A673 (cell line): Measurements from ENCODE around the gene TFAP2D. TPM values are rescaled to one million over a fixed set of nuclear protein-coding genes. Genes with fewer than 3 reads are reported as not detected.

Source experiments
- BruUV-seq: library from RNA; stranded (reverse); fragments of 400-500 nt; replicated peaks from 2 replicates; lab custom pipeline; 2021; lab: Mats Ljungman, UMichigan
- CTCF ChIA-PET: fragments of 300-600 bp; sonication (Branson Sonifier 250); formaldehyde crosslinking; loops from one replicate; lab custom pipeline; 2022; ENCODE audit warnings: antibody characterized with exemption; lab: Charles Lee
- POLR2A ChIA-PET: fragments of 300-600 bp; sonication (Branson Sonifier 250); formaldehyde crosslinking; loops from one replicate; lab custom pipeline; 2022; ENCODE audit warnings: antibody characterized with exemption; ENCODE audit not compliant: low non-redundant PET; lab: Charles Lee
- DNase-seq: peaks from one replicate; pipeline ENCODE4 v3.0.0-alpha.2; 2015; ENCODE audit warnings: low spot score
- H3K27ac ChIP-seq: fragments of 200-600 bp; sonication (generic); 2 replicates; pipeline ENCODE4 v1.5.1; 2016; ENCODE audit warnings: mixed run types, low read depth, mild to moderate bottlenecking, mixed read lengths, antibody characterized with exemption, low read length; ENCODE audit not compliant: poor library complexity, severe bottlenecking
- H3K27me3 ChIP-seq: fragments of 200-600 bp; sonication (generic); replicated peaks from 2 replicates; pipeline ENCODE4 v1.6.1; 2017; ENCODE audit warnings: mixed run types, low read depth, mild to moderate bottlenecking, mixed read lengths, antibody characterized with exemption, low read length; ENCODE audit not compliant: insufficient read depth, poor library complexity
- H3K36me3 ChIP-seq: fragments of 200-600 bp; sonication (generic); 2 replicates; pipeline ENCODE4 v1.6.1; 2016; ENCODE audit warnings: mixed run types, mild to moderate bottlenecking, mixed read lengths, antibody characterized with exemption, low read length; ENCODE audit not compliant: insufficient read depth, poor library complexity, severe bottlenecking
- H3K4me1 ChIP-seq: fragments of 200-600 bp; sonication (generic); 2 replicates; pipeline ENCODE4 v1.6.1; 2017; ENCODE audit warnings: mixed run types, mild to moderate bottlenecking, mixed read lengths, antibody characterized with exemption, low read length; ENCODE audit not compliant: insufficient read depth, poor library complexity, severe bottlenecking
- H3K4me3 ChIP-seq: fragments of 200-600 bp; sonication (generic); 2 replicates; pipeline ENCODE4 v1.5.1; 2016; ENCODE audit warnings: low read depth, mixed run types, mild to moderate bottlenecking, mixed read lengths, low read length; ENCODE audit not compliant: poor library complexity, severe bottlenecking
- H3K9me3 ChIP-seq: fragments of 200-600 bp; sonication (generic); 2 replicates; pipeline ENCODE4 v1.6.1; 2016; ENCODE audit warnings: mixed run types, low read depth, mild to moderate bottlenecking, mixed read lengths, antibody characterized with exemption, low read length; ENCODE audit not compliant: poor library complexity, severe bottlenecking
- CTCF ChIP-seq: fragments of 300-800, 200-600 bp; sonication (generic); conservative IDR thresholded peaks from 2 replicates; pipeline ENCODE4 v1.5.1; 2017; ENCODE audit warnings: low read depth, mild to moderate bottlenecking, antibody characterized with exemption, low read length, moderate library complexity, mixed read lengths
- EZH2 ChIP-seq: fragments of 200-600 bp; sonication (generic); IDR thresholded peaks from 2 replicates; pipeline ENCODE4 v1.6.1; 2017; ENCODE audit warnings: borderline replicate concordance, low read depth, mild to moderate bottlenecking, mixed read lengths, antibody characterized with exemption, low read length; ENCODE audit not compliant: poor library complexity, severe bottlenecking
- intact Hi-C: fragments of 100-400 bp; cut with micrococcal nuclease; formaldehyde crosslinking; loops from one replicate; pipeline ENCODE4 v1.10.0; 2022; ENCODE audit not compliant: unreplicated experiment
- total RNA-seq: library from RNA; stranded (reverse); gene quantifications from 2 replicates; pipeline ENCODE4 v1.2.3, GENCODE V29; 2021

TFAP2D gene
- total RNA-seq, 1 experiment from 2014 or later = not detected

GRCh38 chr6:50681213-50681824 lies 32.0 kb upstream of the TFAP2D start:
- H3K9me3 ChIP-seq = no peaks in the 10 kb centered on the region
- no TSS peak for BruUV-seq
- H3K36me3 ChIP-seq = no peaks in the 10 kb centered on the region
- peaks cover 47% of the 10 kb centered on the region for H3K27me3 ChIP-seq
- TF ChIP-seq CTCF (no peak), EZH2 (no peak)
- no peaks in the 10 kb centered on the region for H3K4me1 ChIP-seq
- ChIA-PET CTCF (no interaction called here), POLR2A (no interaction called here)
- intact Hi-C loops = no loop called here
- DNase-seq = no peak
- H3K27ac ChIP-seq = no peak overlapping the region
- H3K4me3 ChIP-seq = no peak overlapping the region

GRCh38 chr6:50689210-50689609 lies 24.1 kb upstream of the TFAP2D start:
- ChIA-PET CTCF (no interaction called here), POLR2A (no interaction called here)
- peaks cover 48% of the 10 kb centered on the region for H3K27me3 ChIP-seq
- TF ChIP-seq EZH2 (no peak), CTCF (no peak)
- no TSS peak for BruUV-seq
- no peak for DNase-seq
- H3K27ac ChIP-seq = no peak overlapping the region
- no peaks in the 10 kb centered on the region for H3K4me1 ChIP-seq
- no peak overlapping the region for H3K4me3 ChIP-seq
- H3K36me3 ChIP-seq = no peaks in the 10 kb centered on the region
- intact Hi-C loops = no loop called here
- H3K9me3 ChIP-seq = no peaks in the 10 kb centered on the region

- intact Hi-C loops = no loop called here
- DNase-seq = no peak
- H3K9me3 ChIP-seq = no peaks in the 10 kb centered on the region
- BruUV-seq = no TSS peak
- H3K27ac ChIP-seq = no peak overlapping the region
- peaks cover 58% of the 10 kb centered on the region for H3K27me3 ChIP-seq
- H3K36me3 ChIP-seq = no peaks in the 10 kb centered on the region
- POLR2A ChIA-PET = interaction anchor here (0.6 kb wide), 1 partner anchor 182 kb away, joined by 4 read pairs; no protein-coding TSS in a partner anchor
- TF ChIP-seq EZH2 (no peak), CTCF (no peak)
- no peaks in the 10 kb centered on the region for H3K4me1 ChIP-seq
- H3K4me3 ChIP-seq = no peak overlapping the region
- CTCF ChIA-PET = interaction anchor here (0.5 kb wide), 1 partner anchor 40 kb away, joined by 3 read pairs; no protein-coding TSS in a partner anchor
These were observed 21.4 kb upstream of the TFAP2D start for GRCh38 chr6:50691814-50692495.
